CD4-positive, alpha-beta T cell treated with Interleukin-10 for 1 hour (primary cell): ENCODE measurements around the gene GPSM1.
A peak's percentile ranks its signal among the peaks of the same experiment; 100 is the strongest.

Experiments used
- DNase-seq: peaks from one replicate; pipeline ENCODE4 v3.0.0-alpha.2; 2020

GPSM1 gene

GRCh38 chr9:136379891-136380290 is 52.6 kb downstream of the GPSM1 start:
- no peak for DNase-seq

- DNase-seq = no peak
Observed at GRCh38 chr9:136380381-136380780, 53.0 kb downstream of the GPSM1 start.

DNA sequence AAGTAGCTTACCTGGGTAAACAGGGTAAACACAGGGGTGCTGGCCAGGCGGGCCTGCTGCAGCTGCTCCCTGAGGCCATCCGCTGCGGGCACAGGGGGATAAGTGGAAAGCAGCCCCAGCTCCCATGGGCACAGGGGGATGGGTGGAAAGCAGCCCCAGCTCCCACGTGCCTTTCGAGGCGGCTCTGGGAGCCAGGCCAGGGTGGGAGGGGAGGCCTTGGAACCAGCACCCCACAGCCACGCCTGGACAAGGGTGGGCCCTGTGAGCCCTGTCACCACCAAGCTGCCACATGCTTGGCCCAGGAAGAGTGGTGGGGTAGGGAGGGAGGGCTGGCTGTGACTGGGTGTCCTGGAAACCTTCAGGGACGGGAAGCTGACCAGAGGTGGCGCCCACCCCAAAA is 54.0 kb downstream of the GPSM1 start:
- no peak for DNase-seq

GRCh38 chr9:136381966-136382513 is 54.7 kb downstream of the GPSM1 start:
- no peak for DNase-seq

DNA sequence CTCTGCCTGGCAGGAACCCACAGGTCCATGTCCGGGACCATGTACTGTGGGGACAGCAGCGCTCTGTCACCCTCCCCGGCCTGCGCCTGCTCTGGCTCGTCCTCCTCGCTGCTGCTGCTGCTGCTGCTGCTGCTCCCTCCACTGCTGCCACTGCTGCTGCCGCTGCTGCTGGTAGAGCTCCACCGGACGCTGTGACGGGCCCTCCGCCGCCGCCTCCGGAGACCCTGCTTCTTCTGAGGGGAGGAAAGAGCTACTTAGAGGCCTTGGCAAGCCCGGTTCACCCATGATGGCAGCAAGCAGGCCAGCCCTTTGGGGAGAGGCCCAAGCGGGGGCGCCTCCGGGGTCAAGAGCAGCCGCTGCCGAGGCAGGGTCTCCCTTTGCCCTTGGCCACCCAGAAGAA is 56.1 kb downstream of the GPSM1 start:
- DNase-seq = no peak

GRCh38 chr9:136385015-136385414 is 57.7 kb downstream of the GPSM1 start:
- DNase-seq = peak; percentile 46

GRCh38 chr9:136386018-136386417 is 58.7 kb downstream of the GPSM1 start:
- DNase-seq = no peak

DNA sequence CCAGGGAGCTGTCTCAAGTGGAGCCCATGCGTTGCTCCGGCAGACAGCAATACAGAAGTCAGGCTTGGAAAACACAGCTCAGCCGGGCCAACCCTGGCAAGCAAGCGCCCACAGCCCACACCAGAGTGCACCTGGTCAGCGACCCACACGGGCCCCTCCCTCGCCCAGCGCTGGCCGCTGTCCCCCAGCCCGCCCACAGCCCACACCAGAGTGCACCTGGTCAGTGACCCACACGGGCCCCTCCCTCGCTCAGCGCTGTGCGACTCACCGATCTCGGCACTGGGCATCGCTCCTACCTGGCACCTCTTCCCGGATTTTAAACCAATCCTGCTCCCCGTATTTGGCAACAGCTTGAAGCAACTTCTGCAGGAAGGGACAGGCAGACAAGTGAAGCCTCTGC is 59.9 kb downstream of the GPSM1 start:
- DNase-seq = no peak

DNA sequence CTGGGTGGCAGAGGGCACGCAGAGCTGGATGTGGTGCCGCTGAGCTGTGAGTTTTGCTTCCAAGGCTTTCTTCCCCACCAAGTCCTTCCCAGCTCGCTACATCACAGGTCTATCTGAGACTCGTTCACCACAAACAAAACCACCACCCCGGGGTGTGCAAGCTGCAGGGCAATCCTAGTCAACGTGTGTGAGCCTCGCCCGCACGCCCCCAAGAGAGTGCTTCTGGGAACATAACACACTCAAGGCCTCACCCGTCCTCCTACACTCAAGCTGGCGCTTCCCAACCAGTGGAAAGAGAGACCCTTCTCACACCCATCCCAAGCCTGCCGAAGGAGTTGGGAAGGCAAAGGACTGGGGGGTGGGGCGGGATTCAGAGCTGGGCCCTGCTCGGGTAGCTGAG is 62.1 kb downstream of the GPSM1 start:
- DNase-seq = no peak

DNA sequence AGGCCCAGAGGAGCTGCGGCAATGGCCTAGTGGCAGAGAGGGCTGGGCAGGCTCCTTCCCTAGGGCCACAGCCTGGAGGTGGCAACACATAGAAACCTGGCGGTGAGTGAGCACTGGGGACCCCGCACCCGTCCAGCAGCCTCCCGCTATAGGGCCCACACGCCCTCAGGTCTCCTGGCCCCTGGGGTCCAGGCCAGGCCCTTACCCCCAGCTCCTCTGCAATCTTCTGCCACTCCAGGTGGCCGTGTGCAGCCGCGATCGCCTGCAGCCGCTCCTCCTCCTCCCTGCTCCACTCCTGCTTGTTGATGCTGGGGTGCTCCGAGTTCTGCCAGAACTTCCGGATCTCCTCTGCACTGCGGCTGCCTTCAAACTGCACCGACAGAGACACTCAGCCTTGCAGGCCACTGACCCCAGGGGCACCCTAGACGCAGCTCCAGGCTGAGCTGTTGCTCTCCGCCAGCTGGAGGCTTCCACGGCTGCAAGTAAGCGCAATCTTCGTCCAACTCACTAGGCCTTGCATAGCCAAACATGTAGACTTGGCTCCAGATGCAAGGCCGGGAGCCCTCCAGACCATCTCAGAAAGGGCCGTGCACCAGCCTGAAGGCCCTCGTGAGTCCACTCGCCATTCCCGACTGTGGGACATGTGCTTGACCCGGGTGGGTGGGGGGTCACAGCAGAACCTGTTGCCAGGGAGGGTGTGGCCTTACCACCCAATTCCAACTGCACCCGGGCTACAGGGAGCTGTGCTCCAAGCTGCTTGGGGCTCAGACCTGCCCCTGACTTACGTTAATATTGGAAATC is 64.6 kb downstream of the GPSM1 start:
- DNase-seq = no peak

GRCh38 chr9:136392538-136393449 is 65.5 kb downstream of the GPSM1 start:
- no peak for DNase-seq

DNA sequence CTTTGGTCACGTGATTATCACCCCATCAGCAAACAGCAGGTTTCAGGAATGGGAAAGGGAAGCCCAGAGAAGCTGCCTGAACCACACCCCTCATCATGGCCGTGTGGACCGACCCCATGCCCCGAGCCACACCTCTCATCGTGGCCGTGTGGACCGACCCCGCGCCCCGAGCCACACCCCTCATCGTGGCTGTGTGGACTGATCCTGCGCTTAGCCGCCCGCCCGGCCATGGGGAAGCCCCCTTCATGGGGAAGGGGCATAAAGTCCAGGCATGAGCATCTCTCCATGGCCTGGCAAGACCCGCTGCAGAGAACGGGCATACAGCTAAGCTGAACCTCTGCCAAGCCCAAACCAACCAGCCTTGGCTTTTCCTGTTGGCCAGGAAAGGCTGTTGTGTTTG is 66.2 kb downstream of the GPSM1 start:
- DNase-seq = no peak

DNA sequence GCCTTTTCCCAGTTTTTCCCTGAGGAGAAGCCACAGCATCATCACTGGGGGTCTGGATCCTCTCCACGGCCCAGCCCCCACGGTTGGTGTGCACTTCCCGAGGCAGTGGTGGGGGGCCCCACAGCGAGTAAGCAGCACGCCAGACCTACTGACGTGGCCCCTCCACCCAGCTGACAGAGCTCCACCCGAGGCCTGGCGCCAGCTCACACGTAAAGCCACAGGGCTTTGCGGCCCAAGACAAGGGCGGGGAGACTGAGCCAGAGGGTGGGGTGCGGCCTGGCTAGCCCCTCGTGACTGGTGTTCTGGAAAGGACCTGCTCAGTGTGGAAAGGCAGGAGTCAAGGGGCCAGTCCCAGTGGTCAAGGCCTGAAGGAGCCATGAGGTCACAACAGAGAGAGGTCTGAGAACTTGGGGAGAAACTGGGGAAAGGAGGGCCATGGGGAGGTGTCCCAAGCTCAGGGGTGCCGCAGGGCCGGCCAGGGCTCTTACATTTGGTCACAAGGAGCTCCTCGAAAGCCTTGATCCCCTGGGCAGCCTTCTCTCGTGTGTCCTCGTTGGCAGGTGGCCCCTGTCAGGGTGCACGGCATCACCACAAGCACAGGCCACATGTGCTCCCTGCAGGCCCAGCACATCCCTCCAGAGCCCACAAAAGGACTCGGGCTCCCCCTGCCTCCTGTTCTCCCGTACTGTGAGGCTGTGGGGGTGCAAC is 67.1 kb downstream of the GPSM1 start:
- no peak for DNase-seq

- DNase-seq = no peak
Observed at GRCh38 chr9:136395020-136395340, 67.6 kb downstream of the GPSM1 start.

GRCh38 chr9:136395345-136396218 is 68.2 kb downstream of the GPSM1 start:
- no peak for DNase-seq

DNA sequence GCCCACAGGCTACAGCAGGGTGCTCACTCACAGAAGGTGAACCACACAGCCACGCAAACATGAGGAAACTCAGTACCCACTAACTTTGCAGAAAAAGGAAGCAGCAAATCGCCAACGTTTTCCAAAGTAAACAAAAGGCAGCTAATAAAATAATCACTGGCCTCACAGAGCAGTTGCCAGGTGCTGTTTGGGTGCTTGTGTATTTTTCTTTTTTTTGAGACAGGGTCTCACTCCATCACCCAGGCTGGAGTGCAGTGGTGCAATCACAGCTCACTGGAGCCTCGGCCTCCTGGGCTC is 68.8 kb downstream of the GPSM1 start:
- no peak for DNase-seq

- no peak for DNase-seq
Observed at GRCh38 chr9:136397643-136398042, 70.3 kb downstream of the GPSM1 start.

- no peak for DNase-seq
Observed at GRCh38 chr9:136398286-136398685, 70.9 kb downstream of the GPSM1 start.

DNA sequence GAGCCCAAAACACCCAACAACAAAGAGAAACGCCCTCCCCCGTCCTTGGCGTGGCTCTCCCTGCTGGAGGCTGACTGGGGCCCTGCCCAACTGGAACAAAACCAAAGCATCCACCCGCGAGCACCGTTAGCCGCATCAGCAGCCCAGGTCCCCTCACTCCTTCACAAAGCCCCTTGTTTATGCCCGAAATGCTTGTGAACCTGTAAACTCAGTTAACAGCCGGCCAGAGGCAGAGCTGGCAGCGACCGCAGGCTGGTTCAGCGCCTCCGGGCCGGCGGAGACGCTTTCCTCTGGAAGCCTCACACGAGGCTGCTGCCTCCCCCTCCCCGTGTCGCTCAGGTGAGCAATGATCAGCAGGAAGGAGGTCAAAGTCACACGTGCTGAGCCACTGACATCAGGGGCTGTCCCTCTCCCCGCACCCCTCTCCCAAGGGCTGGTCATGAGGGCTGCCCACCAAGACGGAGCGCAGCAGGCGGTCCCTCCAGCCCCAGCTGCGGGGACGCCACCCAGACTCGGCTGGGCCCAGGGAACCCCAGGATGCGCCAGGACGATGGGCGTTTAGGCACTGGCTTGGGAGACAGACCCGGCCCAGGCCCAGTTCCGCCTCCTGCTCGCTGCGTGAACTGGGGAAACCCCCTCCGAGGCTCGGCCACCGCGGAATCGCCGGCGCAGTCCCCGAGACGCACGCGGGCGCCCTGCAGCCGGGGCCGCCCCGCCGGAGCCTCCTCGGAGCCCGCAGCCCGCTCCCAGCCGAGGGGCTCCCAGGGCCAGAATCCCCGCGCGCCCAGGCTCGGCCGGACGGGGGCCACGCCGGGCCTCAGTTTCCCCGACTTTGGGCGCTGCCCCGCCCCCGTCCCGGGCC is 72.1 kb downstream of the GPSM1 start:
- peak; percentile 53 for DNase-seq

GRCh38 chr9:136400038-136400834 is 72.9 kb downstream of the GPSM1 start, which contains the start of gene SNAPC4:
TSS of gene SNAPC4 (minus strand) at chr9:136400170. CDS start at chr9:136398428, 1,742 bp downstream.
- DNase-seq = peak; percentile 89
